Measurements from ENCODE around the gene DTHD1. TPM values are rescaled to one million over a fixed set of nuclear protein-coding genes. Genes with fewer than 3 reads are reported as not detected.

The DTHD1 gene
- polyA plus RNA-seq (2013), result not detected in 2 replicates

- H2BK12ac ChIP-seq (ENCODE audit: low read length), result no peak within 1 kb of the TSS
These were observed at the start of gene DTHD1 for GRCh38 chr4:36281384-36282106. Gene DTHD1 (plus strand): TSS chr4:36281616. CDS start chr4:36281759, 143 bp downstream.

GRCh38 chr4:36233567-36234266 lies 47.7 kb upstream of the DTHD1 start:
- no peak overlapping the region for H3K9ac ChIP-seq (ENCODE audit: low read length)
- no peak overlapping the region for H3K23ac ChIP-seq (ENCODE audit: low read length)
- H3K79me1 ChIP-seq (ENCODE audit: low read length), result no peaks in the 10 kb centered on the region
- H3K18ac ChIP-seq (ENCODE audit: low read length), result no peak overlapping the region
- no peak for DNase-seq
- H3K79me2 ChIP-seq (ENCODE audit: control insufficient read depth, insufficient read depth, low read length, poor library complexity), result no peaks in the 10 kb centered on the region
- H2BK120ac ChIP-seq (ENCODE audit: insufficient read depth, low read length, poor library complexity), result no peak overlapping the region
- no peak overlapping the region for H4K12ac ChIP-seq (ENCODE audit: low read depth, low read length)
- H3K27ac ChIP-seq (ENCODE audit: low read depth, low read length), result no peak overlapping the region
- H3K4me1 ChIP-seq (ENCODE audit: control insufficient read depth in 1 of 2, insufficient read depth in 2 of 2, low read length in 2 of 2), result no peaks in the 10 kb centered on the region
- WGBS (ENCODE audit: extremely low coverage, insufficient coverage, insufficient read length), result no CpG with 5 or more reads among the region's 10 CpGs
- no peak overlapping the region for H3K4me2 ChIP-seq (ENCODE audit: low read length)
- H2AK5ac ChIP-seq (ENCODE audit: low read length), result no peak overlapping the region
- H3K36me3 ChIP-seq (ENCODE audit: control insufficient read depth in 1 of 2, insufficient read depth in 2 of 2, low read length in 2 of 2), result no peaks in the 10 kb centered on the region
- H2BK5ac ChIP-seq (ENCODE audit: low read depth, low read length, poor library complexity), result no peak overlapping the region
- no peak overlapping the region for H4K91ac ChIP-seq (ENCODE audit: low read depth, low read length)
- H3K4me3 ChIP-seq (ENCODE audit: low read depth, low read length), result no peak overlapping the region
- H3K27me3 ChIP-seq (ENCODE audit: insufficient read depth, low read length), result no peaks in the 10 kb centered on the region
- no peak overlapping the region for H2BK12ac ChIP-seq (ENCODE audit: low read length)
- H3K14ac ChIP-seq (ENCODE audit: low read length), result no peak overlapping the region
- H2AFZ ChIP-seq (ENCODE audit: insufficient read depth, low read length, poor library complexity), result no peak overlapping the region
- H3K4ac ChIP-seq (ENCODE audit: low read depth, low read length), result no peak overlapping the region
- no peak overlapping the region for H4K8ac ChIP-seq (ENCODE audit: low read depth, low read length)
- H3K9me3 ChIP-seq (ENCODE audit: insufficient read depth, low read depth, low read length), result no peaks in the 10 kb centered on the region

More at GRCh38 chr4:36281384-36282106, at the start of gene DTHD1:
- Histone ChIP-seq H3K14ac (ENCODE audit: low read length) (no peak within 1 kb of the TSS), H3K18ac (ENCODE audit: low read length) (no peak within 1 kb of the TSS), H3K9me3 (ENCODE audit: insufficient read depth, low read depth, low read length) (no peaks in the 10 kb centered on the region), H3K79me1 (ENCODE audit: low read length) (no peaks in the 10 kb centered on the region), H2AK5ac (ENCODE audit: low read length) (no peak within 1 kb of the TSS), H3K9ac (ENCODE audit: low read length) (no peak within 1 kb of the TSS), H3K23ac (ENCODE audit: low read length) (no peak within 1 kb of the TSS), H3K79me2 (ENCODE audit: control insufficient read depth, insufficient read depth, low read length, poor library complexity) (no peaks in the 10 kb centered on the region), H2BK120ac (ENCODE audit: insufficient read depth, low read length, poor library complexity) (no peak within 1 kb of the TSS), H3K36me3 (ENCODE audit: control insufficient read depth in 1 of 2, insufficient read depth in 2 of 2, low read length in 2 of 2) (no peaks in the 10 kb centered on the region), H3K4me3 (ENCODE audit: low read depth, low read length) (no peak within 1 kb of the TSS), H4K8ac (ENCODE audit: low read depth, low read length) (no peak within 1 kb of the TSS), H3K4me2 (ENCODE audit: low read length) (peak within 1 kb of the TSS; percentile 6), H3K4ac (ENCODE audit: low read depth, low read length) (no peak within 1 kb of the TSS), H2BK5ac (ENCODE audit: low read depth, low read length, poor library complexity) (no peak within 1 kb of the TSS), H3K4me1 (ENCODE audit: control insufficient read depth in 1 of 2, insufficient read depth in 2 of 2, low read length in 2 of 2) (peaks cover 0 to 2% of the 10 kb centered on the region in 2 experiments), H4K91ac (ENCODE audit: low read depth, low read length) (no peak within 1 kb of the TSS), H3K27ac (ENCODE audit: low read depth, low read length) (no peak within 1 kb of the TSS), H4K12ac (ENCODE audit: low read depth, low read length) (no peak within 1 kb of the TSS), H2AFZ (ENCODE audit: insufficient read depth, low read length, poor library complexity) (no peak within 1 kb of the TSS), H3K27me3 (ENCODE audit: insufficient read depth, low read length) (no peaks in the 10 kb centered on the region)
- WGBS (ENCODE audit: extremely low coverage, insufficient coverage, insufficient read length), result no CpG with 5 or more reads among the region's 5 CpGs
- no peak for DNase-seq

- H3K79me1 ChIP-seq (ENCODE audit: low read length), result no peaks in the 10 kb centered on the region
- no peak overlapping the region for H2BK120ac ChIP-seq (ENCODE audit: insufficient read depth, low read length, poor library complexity)
- H3K9me3 ChIP-seq (ENCODE audit: insufficient read depth, low read depth, low read length), result no peaks in the 10 kb centered on the region
- no peak overlapping the region for H2BK5ac ChIP-seq (ENCODE audit: low read depth, low read length, poor library complexity)
- H3K14ac ChIP-seq (ENCODE audit: low read length), result no peak overlapping the region
- H3K27ac ChIP-seq (ENCODE audit: low read depth, low read length), result no peak overlapping the region
- H4K8ac ChIP-seq (ENCODE audit: low read depth, low read length), result no peak overlapping the region
- H3K4me1 ChIP-seq (ENCODE audit: control insufficient read depth in 1 of 2, insufficient read depth in 2 of 2, low read length in 2 of 2), result no peaks in the 10 kb centered on the region
- DNase-seq, result peak; percentile 91
- H3K9ac ChIP-seq (ENCODE audit: low read length), result no peak overlapping the region
- H3K18ac ChIP-seq (ENCODE audit: low read length), result no peak overlapping the region
- WGBS (ENCODE audit: extremely low coverage, insufficient coverage, insufficient read length), result no CpG with 5 or more reads among the region's 3 CpGs
- no peak overlapping the region for H4K12ac ChIP-seq (ENCODE audit: low read depth, low read length)
- no peak overlapping the region for H2AFZ ChIP-seq (ENCODE audit: insufficient read depth, low read length, poor library complexity)
- H3K79me2 ChIP-seq (ENCODE audit: control insufficient read depth, insufficient read depth, low read length, poor library complexity), result no peaks in the 10 kb centered on the region
- no peak overlapping the region for H3K4ac ChIP-seq (ENCODE audit: low read depth, low read length)
- no peak overlapping the region for H3K23ac ChIP-seq (ENCODE audit: low read length)
- no peak overlapping the region for H2AK5ac ChIP-seq (ENCODE audit: low read length)
- H3K27me3 ChIP-seq (ENCODE audit: insufficient read depth, low read length), result no peaks in the 10 kb centered on the region
- H3K4me3 ChIP-seq (ENCODE audit: low read depth, low read length), result no peak overlapping the region
- H4K91ac ChIP-seq (ENCODE audit: low read depth, low read length), result no peak overlapping the region
- no peak overlapping the region for H2BK12ac ChIP-seq (ENCODE audit: low read length)
- no peak overlapping the region for H3K4me2 ChIP-seq (ENCODE audit: low read length)
- H3K36me3 ChIP-seq (ENCODE audit: control insufficient read depth in 1 of 2, insufficient read depth in 2 of 2, low read length in 2 of 2), result no peaks in the 10 kb centered on the region
These were observed 46.1 kb upstream of the DTHD1 start for GRCh38 chr4:36235306-36235705.

GRCh38 chr4:36236159-36236558 lies 45.3 kb upstream of the DTHD1 start:
- no peak overlapping the region for H4K8ac ChIP-seq (ENCODE audit: low read depth, low read length)
- H3K27me3 ChIP-seq (ENCODE audit: insufficient read depth, low read length), result no peaks in the 10 kb centered on the region
- no peak overlapping the region for H2AFZ ChIP-seq (ENCODE audit: insufficient read depth, low read length, poor library complexity)
- H3K79me1 ChIP-seq (ENCODE audit: low read length), result no peaks in the 10 kb centered on the region
- DNase-seq, result no peak
- no peak overlapping the region for H2BK12ac ChIP-seq (ENCODE audit: low read length)
- no peak overlapping the region for H2AK5ac ChIP-seq (ENCODE audit: low read length)
- H2BK5ac ChIP-seq (ENCODE audit: low read depth, low read length, poor library complexity), result no peak overlapping the region
- H3K9me3 ChIP-seq (ENCODE audit: insufficient read depth, low read depth, low read length), result no peaks in the 10 kb centered on the region
- no peak overlapping the region for H3K18ac ChIP-seq (ENCODE audit: low read length)
- H4K12ac ChIP-seq (ENCODE audit: low read depth, low read length), result no peak overlapping the region
- H3K27ac ChIP-seq (ENCODE audit: low read depth, low read length), result no peak overlapping the region
- no peak overlapping the region for H3K4me2 ChIP-seq (ENCODE audit: low read length)
- H3K36me3 ChIP-seq (ENCODE audit: control insufficient read depth in 1 of 2, insufficient read depth in 2 of 2, low read length in 2 of 2), result no peaks in the 10 kb centered on the region
- H3K14ac ChIP-seq (ENCODE audit: low read length), result no peak overlapping the region
- no peak overlapping the region for H3K23ac ChIP-seq (ENCODE audit: low read length)
- H3K79me2 ChIP-seq (ENCODE audit: control insufficient read depth, insufficient read depth, low read length, poor library complexity), result no peaks in the 10 kb centered on the region
- H4K91ac ChIP-seq (ENCODE audit: low read depth, low read length), result no peak overlapping the region
- no peak overlapping the region for H3K9ac ChIP-seq (ENCODE audit: low read length)
- H3K4me3 ChIP-seq (ENCODE audit: low read depth, low read length), result no peak overlapping the region
- WGBS (ENCODE audit: extremely low coverage, insufficient coverage, insufficient read length), result no CpG with 5 or more reads among the region's 2 CpGs
- H2BK120ac ChIP-seq (ENCODE audit: insufficient read depth, low read length, poor library complexity), result no peak overlapping the region
- H3K4me1 ChIP-seq (ENCODE audit: control insufficient read depth in 1 of 2, insufficient read depth in 2 of 2, low read length in 2 of 2), result no peaks in the 10 kb centered on the region
- H3K4ac ChIP-seq (ENCODE audit: low read depth, low read length), result no peak overlapping the region

Measured in trophoblast cell (in vitro differentiated cells and primary cell).